LNCaP clone FGC (cell line): ENCODE results near the gene IFITM10.
"Not testable (repeated sequence)": the region's sequence is repeated elsewhere in the genome, so short reads cannot be mapped to it uniquely, and the experiment has no call there.

Source experiments
- DNase-seq: peaks from one replicate; pipeline ENCODE4 v3.0.0-alpha.2; 2011; ENCODE audit warnings: low read depth
- H3K4me3 ChIP-seq: 2 replicates; pipeline ENCODE4 v1.5.1; 2011; ENCODE audit warnings: mild to moderate bottlenecking, low read depth, low read length, control low read depth
- TF ChIP-seq, protein P1 (sequence below): IDR thresholded peaks from 2 replicates; pipeline ENCODE4 v1.5.1; 2012; ENCODE audit warnings: mild to moderate bottlenecking; ENCODE audit not compliant: control insufficient read depth, insufficient read depth; ENCODE audit errors: extremely low read depth

IFITM10 gene

DNA sequence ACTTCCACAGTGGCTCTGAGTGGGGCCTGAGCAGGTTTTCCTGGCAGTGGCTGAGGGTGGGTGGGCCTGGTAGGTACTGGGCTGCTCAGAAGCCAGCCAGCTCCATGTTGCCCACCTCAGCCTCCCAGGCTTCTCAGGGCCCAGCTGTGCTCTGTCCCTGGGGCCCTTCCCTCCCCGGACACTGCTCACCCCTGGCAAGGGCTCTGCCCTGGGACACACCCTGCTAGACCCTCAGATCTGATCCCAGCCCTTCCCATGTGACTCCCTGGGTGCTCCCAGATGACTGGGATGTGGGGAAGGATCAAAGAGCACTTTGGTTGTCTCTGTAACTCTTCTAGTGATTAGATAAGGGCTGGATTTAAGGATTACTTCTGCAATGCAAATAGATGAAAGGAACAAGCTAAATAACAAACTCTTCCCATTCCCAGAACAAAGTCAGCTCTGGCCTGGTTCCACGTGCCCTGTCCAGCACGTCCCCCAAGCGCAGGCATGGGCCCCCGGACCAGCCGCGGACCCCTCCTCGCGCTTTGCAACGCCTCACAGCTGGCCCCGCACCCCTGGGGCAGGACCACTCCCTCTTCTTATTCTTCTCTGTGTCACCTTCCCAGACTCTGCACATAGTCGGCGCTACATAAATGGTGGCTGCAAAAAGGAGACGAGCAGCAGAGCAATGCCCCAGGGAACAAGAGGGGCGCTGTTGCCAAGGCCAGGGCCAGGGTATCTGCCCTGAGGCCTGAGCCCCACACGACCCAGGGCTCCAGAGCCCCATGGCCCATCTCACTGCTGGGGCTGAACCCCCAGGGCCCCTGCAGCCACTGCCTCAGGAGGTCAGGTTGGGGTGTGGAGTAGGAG, 59.1 kb downstream of the IFITM10 start:
- H3K4me3 ChIP-seq, result no peak overlapping the region
- TF ChIP-seq, protein P1, sequence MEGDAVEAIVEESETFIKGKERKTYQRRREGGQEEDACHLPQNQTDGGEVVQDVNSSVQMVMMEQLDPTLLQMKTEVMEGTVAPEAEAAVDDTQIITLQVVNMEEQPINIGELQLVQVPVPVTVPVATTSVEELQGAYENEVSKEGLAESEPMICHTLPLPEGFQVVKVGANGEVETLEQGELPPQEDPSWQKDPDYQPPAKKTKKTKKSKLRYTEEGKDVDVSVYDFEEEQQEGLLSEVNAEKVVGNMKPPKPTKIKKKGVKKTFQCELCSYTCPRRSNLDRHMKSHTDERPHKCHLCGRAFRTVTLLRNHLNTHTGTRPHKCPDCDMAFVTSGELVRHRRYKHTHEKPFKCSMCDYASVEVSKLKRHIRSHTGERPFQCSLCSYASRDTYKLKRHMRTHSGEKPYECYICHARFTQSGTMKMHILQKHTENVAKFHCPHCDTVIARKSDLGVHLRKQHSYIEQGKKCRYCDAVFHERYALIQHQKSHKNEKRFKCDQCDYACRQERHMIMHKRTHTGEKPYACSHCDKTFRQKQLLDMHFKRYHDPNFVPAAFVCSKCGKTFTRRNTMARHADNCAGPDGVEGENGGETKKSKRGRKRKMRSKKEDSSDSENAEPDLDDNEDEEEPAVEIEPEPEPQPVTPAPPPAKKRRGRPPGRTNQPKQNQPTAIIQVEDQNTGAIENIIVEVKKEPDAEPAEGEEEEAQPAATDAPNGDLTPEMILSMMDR, result no peak
- no peak for DNase-seq

DNA sequence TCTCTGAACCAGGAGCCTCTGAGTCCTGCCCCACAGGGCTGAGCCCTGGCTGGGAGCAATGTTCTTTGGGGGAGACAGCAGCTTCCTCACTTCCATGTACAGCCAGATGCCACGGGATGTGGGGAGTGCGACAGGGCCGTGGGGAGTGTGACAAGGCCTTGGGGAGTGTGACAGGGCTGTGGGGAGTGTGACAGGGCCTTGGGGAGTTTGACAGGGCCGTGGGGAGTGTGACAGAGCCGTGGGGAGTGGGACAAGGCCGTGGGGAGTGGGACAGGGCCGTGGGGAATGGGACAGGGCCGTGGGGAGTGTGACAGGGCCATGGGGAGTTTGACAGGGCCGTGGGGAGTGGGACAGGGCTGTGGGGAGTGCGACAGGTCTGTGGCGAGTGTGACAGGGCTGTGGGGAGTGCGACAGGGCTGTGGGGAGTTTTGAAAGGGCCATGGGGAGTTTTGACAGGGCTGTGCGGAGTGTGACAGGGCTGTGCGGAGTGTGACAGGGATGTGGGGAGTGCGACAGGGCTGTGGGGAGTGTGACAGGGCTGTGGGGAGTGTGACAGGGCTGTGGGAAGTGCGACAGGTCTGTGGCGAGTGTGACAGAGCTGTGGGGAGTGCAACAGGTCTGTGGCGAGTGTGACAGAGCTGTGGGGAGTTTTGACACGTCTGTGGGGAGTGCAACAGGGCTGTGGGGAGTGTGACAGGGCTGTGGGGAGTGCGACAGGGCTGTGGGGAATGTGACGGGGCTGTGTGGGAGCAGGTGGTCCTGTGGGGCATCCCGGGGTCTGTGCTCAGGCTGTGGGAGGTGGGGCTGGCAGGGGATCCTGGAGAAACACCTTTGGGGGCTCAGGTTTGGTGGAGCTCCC, 60.0 kb downstream of the IFITM10 start:
- TF ChIP-seq, protein P1, result no peak
- H3K4me3 ChIP-seq, result no peak overlapping the region
- no peak for DNase-seq

DNA sequence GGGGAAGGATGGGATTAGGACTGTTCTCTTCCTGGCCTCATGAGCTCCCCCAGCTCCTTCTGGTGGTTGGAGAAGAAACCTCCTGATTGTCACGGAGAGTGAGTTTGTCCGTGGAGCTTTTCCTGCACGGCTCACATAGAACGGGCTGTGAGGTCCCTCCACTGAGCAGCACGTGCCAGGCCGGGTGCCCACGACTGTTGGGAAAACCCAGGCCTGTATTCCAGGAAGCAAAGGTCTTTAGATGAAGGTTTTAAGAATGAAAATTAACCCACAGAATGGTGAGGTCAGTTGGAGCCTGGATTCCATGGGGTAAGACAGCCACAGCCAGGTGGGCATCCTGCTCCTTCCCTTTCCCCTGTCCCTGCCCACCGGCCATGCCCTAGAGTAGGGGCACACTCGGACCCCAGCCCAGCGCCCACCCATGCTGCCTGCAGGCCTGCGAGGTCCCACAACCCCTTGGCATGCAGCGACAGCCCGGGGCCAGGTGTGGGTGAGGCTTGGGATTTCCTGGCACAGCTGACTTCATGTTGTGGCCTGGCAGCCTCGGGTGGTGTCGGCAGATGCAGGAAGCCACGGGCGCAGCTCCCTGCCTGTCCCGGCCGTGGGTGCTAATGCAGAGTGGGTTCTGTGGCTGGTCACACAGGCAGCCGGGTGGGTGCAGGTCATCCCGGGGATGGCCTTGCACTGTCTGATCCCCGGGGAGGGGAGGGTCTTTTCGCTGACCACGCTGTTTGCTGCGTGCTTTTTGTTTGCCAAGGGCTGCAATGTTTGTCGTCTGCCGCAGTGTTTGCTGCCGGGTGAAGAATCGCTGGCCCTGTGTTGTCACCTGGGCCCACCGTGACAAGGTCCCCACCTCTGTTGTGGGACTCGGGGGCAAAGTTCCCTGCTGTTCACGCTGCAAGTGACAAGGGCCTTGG, 60.9 kb downstream of the IFITM10 start:
- not testable (repeated sequence) for DNase-seq, H3K4me3 ChIP-seq

DNA sequence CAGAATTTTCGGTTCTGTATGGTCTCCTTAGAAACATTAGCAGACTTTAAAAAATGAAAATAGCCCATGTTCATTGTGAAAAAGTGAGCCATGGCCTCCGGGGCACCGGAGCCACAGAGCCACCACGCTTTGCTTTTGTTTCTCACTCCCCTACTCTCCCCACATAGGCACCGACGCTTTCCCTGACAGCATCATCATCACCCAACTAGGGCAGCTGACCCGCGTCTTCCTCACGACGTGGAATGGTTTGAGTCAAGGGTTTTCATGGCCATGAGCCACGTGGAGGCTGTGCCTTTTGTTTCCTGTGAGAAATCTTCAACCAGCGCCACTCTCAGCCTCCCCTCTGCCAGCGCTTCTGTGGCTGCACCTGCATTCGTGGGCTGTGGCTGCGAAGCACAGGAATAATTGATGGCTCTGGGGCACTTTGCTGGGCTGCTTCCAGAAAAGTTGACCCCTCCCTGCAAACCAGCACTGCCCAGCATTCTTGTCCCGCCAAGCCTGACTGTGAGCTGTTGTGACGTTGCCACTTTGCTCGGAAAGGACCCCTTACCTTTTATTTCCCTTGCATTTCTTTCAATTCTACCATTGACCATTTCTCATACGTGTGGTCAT, 62.0 kb downstream of the IFITM10 start:
- not testable (repeated sequence) for DNase-seq, H3K4me3 ChIP-seq

DNA sequence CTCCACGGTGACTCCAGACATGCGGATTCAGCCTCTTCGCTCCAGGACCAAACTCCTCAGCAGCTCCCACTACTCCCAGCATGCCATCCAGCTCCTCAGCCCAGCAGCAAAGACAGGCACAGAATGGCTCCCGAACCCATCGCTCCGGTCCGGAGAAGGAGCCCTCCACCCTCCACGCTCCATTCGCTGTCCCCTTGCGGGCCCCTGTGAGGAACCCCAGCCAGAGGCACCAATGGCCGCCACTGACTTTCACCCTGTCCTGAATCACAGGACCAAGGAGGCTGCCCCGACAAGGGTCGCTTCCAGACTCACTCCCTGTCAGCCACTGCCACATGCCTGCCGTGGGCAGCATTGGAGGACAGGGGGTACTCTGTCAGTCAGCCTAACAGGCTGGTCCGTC, 64.2 kb downstream of the IFITM10 start:
- H3K4me3 ChIP-seq, result not testable (repeated sequence)

DNA sequence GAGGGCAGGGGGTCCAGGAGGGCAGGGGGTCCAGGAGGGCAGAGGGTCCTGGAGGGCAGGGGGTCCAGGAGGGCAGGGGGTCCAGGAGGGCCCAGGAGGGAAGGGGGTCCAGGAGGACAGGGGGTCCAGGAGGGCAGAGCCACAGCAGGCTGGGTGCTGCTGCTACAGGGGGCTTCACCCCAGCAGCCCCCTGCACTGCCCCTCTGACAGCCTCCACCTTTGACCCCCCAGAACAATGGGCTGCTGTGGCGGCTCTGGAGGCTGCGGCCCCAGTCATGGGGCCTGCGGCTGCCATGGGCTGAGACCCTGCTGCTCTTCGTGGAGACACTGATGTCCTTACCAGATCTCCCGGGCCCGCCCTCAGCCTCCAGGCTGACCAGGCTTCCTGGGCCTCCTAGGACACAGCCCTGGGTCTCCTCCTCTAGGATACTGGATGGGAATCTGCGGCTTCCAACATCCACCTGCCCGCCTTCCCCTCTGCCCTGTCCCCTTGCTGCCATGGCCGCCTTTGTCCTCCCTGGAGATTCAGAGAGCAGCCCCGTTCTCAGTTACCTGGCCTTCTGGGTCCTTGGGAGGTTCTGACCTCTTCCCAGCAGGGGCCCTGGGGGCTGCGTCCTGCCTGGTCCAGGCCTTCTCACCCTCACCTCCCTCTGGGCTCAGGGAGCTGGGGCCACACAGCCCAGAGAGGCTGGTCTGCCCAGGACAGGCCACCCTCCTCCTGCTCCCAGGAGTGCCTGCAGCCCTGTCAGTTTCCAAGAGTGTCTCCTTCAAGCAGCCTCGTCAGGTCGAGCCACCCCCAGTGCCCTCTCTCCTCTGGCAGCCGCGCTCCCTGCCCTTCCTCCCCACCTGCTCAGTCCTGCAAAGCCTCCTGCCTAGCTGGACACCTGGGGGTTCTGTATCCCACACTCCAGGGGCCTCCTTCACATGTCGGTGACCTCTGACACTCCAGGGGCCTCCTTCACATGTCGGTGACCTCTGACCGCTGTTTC, 65.2 kb downstream of the IFITM10 start:
- DNase-seq, H3K4me3 ChIP-seq: not testable (repeated sequence)

More for the DNA sequence above, 64.2 kb downstream of the IFITM10 start:
- DNase-seq, result not testable (repeated sequence)

DNA sequence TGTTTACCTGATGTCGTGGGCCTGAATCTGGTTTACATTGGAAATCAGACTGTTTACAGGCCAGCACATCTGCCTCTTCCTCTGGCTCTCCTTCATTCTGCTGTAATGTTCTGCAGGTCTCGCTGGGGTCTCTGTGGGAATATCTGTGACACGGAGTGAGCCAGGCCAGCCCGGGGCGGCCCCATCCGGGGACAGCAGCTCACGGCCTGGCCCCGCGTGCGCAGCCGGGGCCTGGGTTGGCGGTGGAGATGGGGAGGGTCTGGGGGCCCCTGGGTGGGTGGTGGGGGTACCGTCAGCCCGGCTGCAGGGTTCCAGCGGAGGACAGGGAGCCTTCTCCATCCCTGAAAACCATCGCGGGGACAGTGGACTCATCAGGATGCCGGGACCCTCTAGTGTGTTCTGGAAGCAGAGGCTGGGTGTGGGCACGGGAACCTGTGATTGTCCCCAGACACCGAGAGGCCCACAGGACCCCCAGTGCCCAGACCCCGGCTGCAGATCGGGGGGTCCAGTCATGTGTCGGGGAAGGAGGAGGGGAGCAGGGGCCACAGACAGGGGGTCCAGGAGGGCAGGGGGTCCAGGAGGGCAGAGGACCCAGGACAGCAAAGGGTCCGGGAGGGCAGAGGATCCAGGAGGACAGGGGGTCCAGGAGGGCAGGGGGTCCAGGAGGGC, 66.4 kb downstream of the IFITM10 start:
- not testable (repeated sequence) for H3K4me3 ChIP-seq, DNase-seq

DNA sequence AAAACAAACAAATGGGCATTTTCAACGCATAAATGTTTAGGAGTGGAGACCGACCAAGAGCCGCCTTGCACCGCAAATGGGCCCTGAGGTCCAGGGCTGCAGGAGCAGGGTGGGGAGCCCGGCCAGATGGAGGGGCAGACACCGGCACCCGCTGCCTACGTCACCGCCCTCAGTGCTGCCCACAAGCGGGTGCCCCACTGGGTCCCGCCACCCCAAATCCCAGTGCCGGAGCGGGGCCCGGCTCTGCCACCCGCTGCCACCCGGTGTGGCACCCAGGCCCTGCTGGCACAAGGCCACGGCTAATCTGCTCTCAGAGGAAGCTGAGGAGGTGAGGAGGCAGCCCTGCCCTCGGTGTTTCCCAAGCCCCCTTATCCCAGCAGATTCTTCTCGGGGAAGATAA, 67.2 kb downstream of the IFITM10 start:
- not testable (repeated sequence) for H3K4me3 ChIP-seq

More for the DNA sequence above, 67.2 kb downstream of the IFITM10 start:
- DNase-seq, result not testable (repeated sequence)
